Smooth muscle cell (in vitro differentiated cells): ENCODE results near the gene PNPLA1. TPM values are rescaled to one million over a fixed set of nuclear protein-coding genes. Genes with fewer than 3 reads are reported as not detected.

Experiments
- DNase-seq: peaks from one replicate; lab custom pipeline; 2025; ENCODE audit not compliant: unreplicated experiment; lab: John Stamatoyannopoulos, UW
- H2AFZ ChIP-seq: fragments of 200-600 bp; sonication (generic); 2 replicates; pipeline ENCODE4 v1.6.0; 2016; ENCODE audit warnings: antibody characterized with exemption, low read depth, mild to moderate bottlenecking
- H3F3A ChIP-seq: fragments of 200-600 bp; sonication (generic); 2 replicates; pipeline ENCODE4 v1.6.0; 2017; ENCODE audit warnings: antibody characterized with exemption, low read depth
- H3K27ac ChIP-seq: fragments of 200-600 bp; sonication (generic); 2 replicates; pipeline ENCODE4 v1.5.1; 2016; ENCODE audit warnings: low read depth, mild to moderate bottlenecking
- H3K27me3 ChIP-seq: fragments of 200-600 bp; sonication (generic); 2 replicates; pipeline ENCODE4 v1.6.1; 2016; ENCODE audit warnings: low read depth, mild to moderate bottlenecking
- H3K36me3 ChIP-seq: fragments of 200-600 bp; sonication (generic); 2 replicates; pipeline ENCODE4 v1.5.1; 2016; ENCODE audit warnings: low read depth
- H3K4me1 ChIP-seq: fragments of 200-600 bp; sonication (generic); 2 replicates; pipeline ENCODE4 v1.5.1; 2016; ENCODE audit warnings: low read depth
- H3K4me2 ChIP-seq: fragments of 200-600 bp; sonication (generic); 2 replicates; pipeline ENCODE4 v1.6.0; 2016; ENCODE audit warnings: mild to moderate bottlenecking
- H3K4me3 ChIP-seq: fragments of 200-600 bp; sonication (generic); 2 replicates; pipeline ENCODE4 v1.5.1; 2016; ENCODE audit warnings: mild to moderate bottlenecking
- H3K79me2 ChIP-seq: fragments of 200-600 bp; sonication (generic); 2 replicates; pipeline ENCODE4 v1.6.0; 2016; ENCODE audit warnings: low read depth, mild to moderate bottlenecking
- H3K9ac ChIP-seq: fragments of 200-600 bp; sonication (generic); 2 replicates; pipeline ENCODE4 v1.6.0; 2016; ENCODE audit warnings: low read depth
- H3K9me3 ChIP-seq: fragments of 200-600 bp; sonication (generic); replicated peaks from 2 replicates; pipeline ENCODE4 v1.5.1; 2016; ENCODE audit warnings: low read depth
- H4K20me1 ChIP-seq: fragments of 200-600 bp; sonication (generic); 2 replicates; pipeline ENCODE4 v1.6.0; 2016; ENCODE audit warnings: low read depth
- CTCF ChIP-seq: fragments of 200-600 bp; sonication (generic); IDR thresholded peaks from 2 replicates; pipeline ENCODE4 v1.5.1; 2017; ENCODE audit warnings: borderline replicate concordance, mild to moderate bottlenecking, antibody characterized with exemption; ENCODE audit not compliant: insufficient read depth, poor library complexity, severe bottlenecking
- WGBS: methylation state at CpG from one replicate; pipeline ENCODE4 v1.1.7; 2016; ENCODE audit warnings: low lambda C conversion rate; 5-methylcytosine and 5-hydroxymethylcytosine counted together
- polyA plus RNA-seq: library from polyadenylated mRNA; unstranded; fragments of >200 nt; fragmentation: Nextera tagmentation; extraction: Ambion mirVana; gene quantifications from 2 replicates; pipeline ENCODE4 v1.2.1, GENCODE V29; 2016
- total RNA-seq: library from RNA; depleted of rRNA; stranded (reverse); fragments of >200 nt; gene quantifications from 2 replicates; pipeline ENCODE4 v1.2.3, GENCODE V29; 2014

The PNPLA1 gene
- total and polyA plus RNA-seq, 2 experiments from 2014 or later, result not detected

GRCh38 chr6:36286858-36287257 lies 17.0 kb downstream of the PNPLA1 start:
- no peak overlapping the region for H3K4me3 ChIP-seq
- no peak overlapping the region for H2AFZ ChIP-seq
- H3F3A ChIP-seq, result no peaks in the 10 kb centered on the region
- H3K9me3 ChIP-seq, result no peaks in the 10 kb centered on the region
- H3K27me3 ChIP-seq, result peaks cover 29% of the 10 kb centered on the region
- no peaks in the 10 kb centered on the region for H3K79me2 ChIP-seq
- DNase-seq, result no peak
- H4K20me1 ChIP-seq, result no peaks in the 10 kb centered on the region
- TF ChIP-seq CTCF, result no peak
- H3K36me3 ChIP-seq, result no peaks in the 10 kb centered on the region
- H3K9ac ChIP-seq, result no peak overlapping the region
- H3K4me1 ChIP-seq, result no peaks in the 10 kb centered on the region
- no peak overlapping the region for H3K4me2 ChIP-seq
- no peak overlapping the region for H3K27ac ChIP-seq
- WGBS, result 68% methylated on average over 5 of the region's 5 CpGs

GRCh38 chr6:36289281-36289878 lies 19.5 kb downstream of the PNPLA1 start:
- Histone ChIP-seq H3K9ac (no peak overlapping the region), H4K20me1 (no peaks in the 10 kb centered on the region), H3K27me3 (peaks cover 16% of the 10 kb centered on the region), H3K4me2 (no peak overlapping the region), H3K4me3 (no peak overlapping the region), H3K4me1 (no peaks in the 10 kb centered on the region), H3K36me3 (no peaks in the 10 kb centered on the region), H3F3A (no peaks in the 10 kb centered on the region), H2AFZ (no peak overlapping the region), H3K79me2 (no peaks in the 10 kb centered on the region), H3K9me3 (no peaks in the 10 kb centered on the region), H3K27ac (no peak overlapping the region)
- 70% methylated on average over 7 of the region's 7 CpGs for WGBS
- DNase-seq, result no peak
- TF ChIP-seq CTCF, result no peak

GRCh38 chr6:36290668-36291620 lies 21.1 kb downstream of the PNPLA1 start:
- H3K9ac ChIP-seq, result no peak overlapping the region
- no peak for TF ChIP-seq CTCF
- no peaks in the 10 kb centered on the region for H3K79me2 ChIP-seq
- DNase-seq, result no peak
- no peaks in the 10 kb centered on the region for H3K9me3 ChIP-seq
- no peaks in the 10 kb centered on the region for H3K4me1 ChIP-seq
- no peaks in the 10 kb centered on the region for H4K20me1 ChIP-seq
- H3K4me3 ChIP-seq, result no peak overlapping the region
- H3K4me2 ChIP-seq, result no peak overlapping the region
- 75% methylated on average over 23 of the region's 23 CpGs for WGBS
- peaks cover under 1% of the 10 kb centered on the region for H3K27me3 ChIP-seq
- no peaks in the 10 kb centered on the region for H3F3A ChIP-seq
- no peaks in the 10 kb centered on the region for H3K36me3 ChIP-seq
- H3K27ac ChIP-seq, result no peak overlapping the region
- no peak overlapping the region for H2AFZ ChIP-seq
